NCI-H2171 (cell line): ENCODE data around the gene FAM98C.

Experiments
- DNase-seq: peaks from one replicate; lab custom pipeline; 2025; lab: John Stamatoyannopoulos, UW

FAM98C gene

GRCh38 chr19:38378866-38379265 is 24.0 kb upstream of the FAM98C start:
- no peak for DNase-seq

DNA sequence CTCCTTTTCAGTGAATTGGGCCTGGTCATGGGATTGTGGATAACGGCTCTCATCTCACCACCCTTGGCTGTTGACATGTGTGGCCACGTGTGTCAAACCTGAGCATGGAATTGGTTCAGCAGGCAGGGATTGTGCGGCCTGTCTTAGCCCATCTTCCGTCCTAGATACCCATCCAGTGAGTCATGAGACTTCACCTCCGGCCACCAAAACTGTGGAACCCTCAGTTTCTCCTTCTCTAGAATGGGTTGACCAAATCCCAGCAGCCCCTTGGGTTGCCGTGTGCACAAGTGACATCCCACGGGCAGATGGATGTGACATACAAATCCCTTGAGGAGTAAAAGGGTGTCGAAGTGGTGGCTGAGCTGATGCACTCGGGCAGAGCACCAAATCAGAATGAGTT is 21.8 kb upstream of the FAM98C start:
- DNase-seq: no peak

DNA sequence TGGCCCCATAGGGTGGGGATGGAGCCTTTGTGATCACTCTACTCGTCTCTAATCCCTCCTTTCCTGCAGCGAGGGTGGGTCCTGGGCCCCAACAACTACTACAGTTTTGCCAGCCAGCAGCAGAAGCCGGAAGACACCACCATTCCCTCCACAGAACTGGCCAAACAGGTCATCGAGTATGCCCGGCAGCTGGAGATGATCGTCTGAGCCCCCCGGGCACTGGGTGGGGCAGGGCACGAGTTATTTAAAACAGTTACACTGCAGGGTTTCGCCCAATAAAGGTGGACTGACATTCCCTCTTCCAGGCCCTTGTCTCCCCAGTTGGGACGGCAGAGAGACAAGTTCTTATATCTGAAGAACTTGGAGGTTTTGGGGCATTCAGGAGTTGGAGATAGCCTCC is 19.7 kb upstream of the FAM98C start:
- no peak for DNase-seq

- DNase-seq: no peak
Observed at GRCh38 chr19:38383743-38384142, 19.1 kb upstream of the FAM98C start.

- DNase-seq: no peak
Observed at GRCh38 chr19:38384209-38385027, 18.5 kb upstream of the FAM98C start.

GRCh38 chr19:38385057-38385803 is 17.7 kb upstream of the FAM98C start:
- DNase-seq: no peak

- DNase-seq: no peak
Observed at GRCh38 chr19:38385804-38386257, 17.1 kb upstream of the FAM98C start.

DNA sequence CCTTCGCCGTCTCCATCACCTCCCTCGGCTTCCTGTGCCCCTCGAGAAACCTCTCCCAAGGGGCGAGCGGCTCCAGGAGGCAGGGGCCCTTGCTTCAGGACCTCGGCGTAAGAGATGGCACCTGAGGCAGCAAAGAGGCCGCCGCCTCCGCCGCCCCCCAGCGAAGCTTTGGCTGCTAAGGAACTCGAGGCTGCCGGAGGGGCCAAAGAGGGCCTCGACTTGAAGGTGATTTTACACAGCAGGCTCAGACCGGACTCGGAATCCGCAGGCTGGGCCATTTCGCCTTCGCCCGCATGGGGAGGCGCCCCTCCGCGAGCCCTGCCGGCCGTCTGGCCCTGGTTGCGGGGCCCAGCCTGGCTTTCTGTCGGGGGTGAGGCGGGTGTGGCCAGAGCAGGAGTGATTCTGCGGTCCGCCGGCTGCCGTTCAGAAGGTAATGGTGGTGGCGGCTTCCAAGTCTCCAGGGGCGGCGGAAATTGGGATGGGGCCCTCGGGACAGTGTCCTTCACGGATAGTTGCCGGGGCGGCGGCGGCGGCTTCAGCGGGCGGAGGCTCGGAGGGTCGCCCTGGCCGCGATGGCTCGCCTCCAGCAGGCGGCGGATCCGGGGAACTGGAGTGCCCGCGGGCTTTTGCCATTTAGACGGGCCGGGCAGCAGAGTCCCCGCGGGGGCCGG is 16.5 kb upstream of the FAM98C start:
- no peak for DNase-seq

GRCh38 chr19:38386971-38387549 is 15.8 kb upstream of the FAM98C start:
- no peak for DNase-seq

DNA sequence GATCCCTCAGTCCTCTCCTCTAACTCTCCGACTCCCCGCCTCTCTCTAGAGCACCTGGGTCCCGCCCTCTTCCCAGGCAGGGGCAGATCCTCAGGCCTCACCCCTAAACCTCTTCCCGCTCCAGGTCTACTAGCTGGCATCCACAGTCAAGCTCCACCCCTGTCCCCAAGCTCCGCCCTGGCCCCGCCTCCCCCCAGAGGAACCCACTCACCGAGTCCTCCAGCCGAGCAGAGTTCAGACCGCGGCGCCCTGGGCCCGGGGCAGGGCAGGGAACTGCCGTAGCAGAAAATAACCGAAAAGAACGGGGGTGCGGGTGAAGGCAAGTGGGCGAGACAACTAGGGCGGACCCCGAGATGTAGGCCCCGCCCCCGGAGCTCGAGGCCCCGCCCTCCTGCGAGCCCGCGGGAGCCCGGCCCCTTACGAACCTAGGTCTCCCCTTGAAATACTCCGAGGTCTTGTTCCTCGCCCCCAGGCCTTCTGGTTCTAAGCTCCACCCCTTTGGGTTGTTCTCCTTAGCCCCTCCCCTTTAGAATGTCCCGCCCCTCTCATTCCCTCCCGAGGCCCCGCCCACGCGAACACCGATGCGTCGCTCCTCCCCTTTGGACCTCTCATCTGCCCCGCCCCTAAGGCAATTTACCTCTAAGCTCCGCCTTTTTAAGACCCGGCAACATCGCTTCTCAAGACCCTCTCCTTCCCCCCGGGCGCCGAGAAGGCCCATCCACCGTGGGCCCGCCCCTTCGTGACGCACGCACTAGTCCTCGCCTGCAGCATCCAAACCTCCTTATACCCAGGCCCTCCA is 15.1 kb upstream of the FAM98C start, which contains the start of gene GGN:
Gene GGN, minus strand, starts transcription at position 485 of the 799 bp plus-strand sequence. CDS start 773 bp downstream, outside the sequence.
- peak; percentile 91 for DNase-seq

GRCh38 chr19:38388349-38389100 is 14.4 kb upstream of the FAM98C start, which contains the start of gene SPRED3:
Gene SPRED3, plus strand, starts transcription at chr19:38388697. Its CDS starts 1,606 bp downstream, at chr19:38390303.
- peak; percentile 53 for DNase-seq

DNA sequence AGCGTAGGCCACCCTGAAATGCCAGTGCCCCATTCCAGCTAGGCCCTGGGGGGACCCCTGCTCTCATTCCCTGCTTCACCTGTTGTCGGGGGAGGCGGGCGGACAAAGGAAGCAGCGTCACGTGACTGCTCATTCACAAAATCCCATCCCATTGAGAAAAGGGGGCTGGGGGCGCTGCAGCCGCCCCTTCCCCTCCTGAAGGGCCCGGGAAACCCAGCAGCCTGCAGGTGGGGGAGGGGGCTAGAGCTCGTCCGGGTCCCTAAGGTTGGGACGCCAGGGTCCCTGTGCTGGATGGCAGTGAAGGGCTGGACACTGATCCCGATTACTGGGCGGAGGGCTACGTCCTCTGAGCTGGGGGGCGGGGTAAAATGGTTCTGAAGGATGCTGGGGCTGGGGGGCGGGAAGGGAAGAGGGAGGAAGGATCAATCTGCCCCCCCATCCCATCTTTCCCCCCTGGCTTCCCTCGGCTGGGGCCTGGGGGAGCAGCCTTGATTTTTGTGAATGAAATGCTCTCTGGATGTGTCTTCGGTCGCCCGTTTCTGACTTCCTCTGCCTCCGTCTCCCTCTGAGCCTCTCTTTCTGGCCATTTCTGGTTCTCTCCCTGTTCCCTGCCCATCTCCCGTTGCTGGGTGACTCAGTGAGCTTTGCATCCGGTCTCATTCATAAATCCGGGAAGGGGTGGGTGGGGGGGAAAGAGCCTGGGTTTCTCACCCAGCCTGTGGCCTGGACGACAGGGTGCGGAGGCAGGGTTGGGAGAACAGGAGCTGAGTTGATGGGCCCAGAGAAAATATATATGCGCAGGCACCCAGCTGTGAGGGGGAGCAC is 13.6 kb upstream of the FAM98C start:
- peak; percentile 8 for DNase-seq

- no peak for DNase-seq
Observed at GRCh38 chr19:38389957-38390924, 12.7 kb upstream of the FAM98C start.

- DNase-seq: no peak
Observed at GRCh38 chr19:38391911-38392464, 10.9 kb upstream of the FAM98C start.

GRCh38 chr19:38392707-38393308 is 10.1 kb upstream of the FAM98C start:
- no peak for DNase-seq

GRCh38 chr19:38394488-38394887 is 8.4 kb upstream of the FAM98C start:
- DNase-seq: peak; percentile 57

- peak; percentile 20 for DNase-seq
Observed at GRCh38 chr19:38395381-38396114, 7.3 kb upstream of the FAM98C start.
